Upper lobe of left lung (tissue), 6 donors: ENCODE data around the gene UBE2I. TPM values are rescaled to one million over a fixed set of nuclear protein-coding genes. Genes with fewer than 3 reads are reported as not detected.
A peak's percentile ranks its signal among the peaks of the same experiment; 100 is the strongest.

Experiments
- ATAC-seq, 2 donors: fragments of 200-7000 bp; cut with Tn5 transposase; one replicate each; pipeline ENCODE4 v1.9.1; 2022; ENCODE audit warnings: mild to moderate bottlenecking in 2 of 2, moderate library complexity in 2 of 2; ENCODE audit not compliant: low FRiP score in 2 of 2
- DNase-seq, 2 donors: peaks; one replicate each; pipeline ENCODE4 v3.0.0-alpha.2; 2019 to 2020
- H3K27ac ChIP-seq, 4 donors: fragments of 200-600 bp; sonication (generic); one replicate each; pipeline ENCODE4 v1.5.1; 2016 to 2019
- H3K27me3 ChIP-seq, 4 donors: fragments of 200-600 bp; sonication (generic); one replicate each; pipeline ENCODE4 v1.5.1; 2017 to 2019
- H3K36me3 ChIP-seq, 4 donors: fragments of 200-600 bp; sonication (generic); one replicate each; pipeline ENCODE4 v1.5.1; 2016 to 2019
- H3K4me1 ChIP-seq, 4 donors: fragments of 200-600 bp; sonication (generic); one replicate each; pipeline ENCODE4 v1.5.1; 2018 to 2019
- H3K4me3 ChIP-seq, 4 donors: fragments of 200-600 bp; sonication (generic); one replicate each; pipeline ENCODE4 v1.5.1; 2017 to 2019; ENCODE audit warnings: mild to moderate bottlenecking in 2 of 4, moderate library complexity in 1 of 4
- H3K9me3 ChIP-seq, 4 donors: fragments of 200-600 bp; sonication (generic); one replicate each; pipeline ENCODE4 v1.5.1; 2018 to 2019
- CTCF ChIP-seq, 6 experiments: fragments of 450-650 bp in 4 of 6; fragments of 200-600 bp in 2 of 6; sonication (generic) in 2 of 6; IDR thresholded peaks; one replicate each; pipeline ENCODE4 v1.5.1; 2016 to 2019; ENCODE audit warnings: antibody characterized with exemption in 6 of 6
- EP300 ChIP-seq, 4 donors: sonication (generic); formaldehyde crosslinking; IDR thresholded peaks; one replicate each; pipeline ENCODE4 v1.5.1; 2017; ENCODE audit warnings: antibody characterized with exemption in 4 of 4, control low read depth in 2 of 4
- POLR2A ChIP-seq, 4 donors: fragments of 450-650 bp; IDR thresholded peaks; one replicate each; pipeline ENCODE4 v1.5.1; 2016 to 2017; ENCODE audit warnings: antibody characterized with exemption in 4 of 4, mild to moderate bottlenecking in 2 of 4
- POLR2AphosphoS5 ChIP-seq, 2 donors: sonication (generic); formaldehyde crosslinking; IDR thresholded peaks; one replicate each; pipeline ENCODE4 v1.5.1; 2017; ENCODE audit warnings: antibody characterized with exemption in 2 of 2
- WGBS, 2 donors: methylation state at CpG; one replicate each; pipeline ENCODE4 v1.1.5; 2017 to 2018; 5-methylcytosine and 5-hydroxymethylcytosine counted together
- total RNA-seq, 6 donors: library from RNA; depleted of rRNA in 4 of 6; stranded (reverse); fragments of >200 nt in 4 of 6; gene quantifications; one replicate each; pipeline versions ENCODE4 v1.1.0 to v1.2.1, GENCODE V29; 2016 to 2021
- donor health status: DM: no; HTN: no; CAD: no; lungs with moderate emphysema.
- donor health status: DM: no; HTN: yes; CAD: no; lungs with severe emphysema.

UBE2I gene
- total RNA-seq, 6 donors from 2014 or later = 51.4 to 113 (median 92.0) TPM

GRCh38 chr16:1338855-1339675, 29.6 kb downstream of the UBE2I start:
- H3K9me3 ChIP-seq = no peaks in the 10 kb centered on the region
- peaks cover 13 to 32% (median 23%) of the 10 kb centered on the region in 4 donors for H3K4me1 ChIP-seq
- no peak overlapping the region for H3K4me3 ChIP-seq
- H3K36me3 ChIP-seq = no peaks in the 10 kb centered on the region
- no peak for TF ChIP-seq POLR2A (IDR thresholded peaks at IDR 0.05)
- TF ChIP-seq EP300 (IDR thresholded peaks at IDR 0.05) = no peak
- peak in 1 of 2 donors; percentile 67 for DNase-seq
- no peak overlapping the region for H3K27ac ChIP-seq
- H3K27me3 ChIP-seq = peaks cover 0 to 19% (median 7%) of the 10 kb centered on the region in 4 donors
- no peak for ATAC-seq
- 75 to 78% methylated on average over 17 to 24 of the region's 31 CpGs for WGBS, 2 donors

GRCh38 chr16:1340730-1341494, 31.5 kb downstream of the UBE2I start:
- TF ChIP-seq POLR2AphosphoS5 (IDR thresholded peaks at IDR 0.05) (no peak), CTCF (IDR thresholded peaks at IDR 0.05) (no peak), EP300 (IDR thresholded peaks at IDR 0.05) (no peak), POLR2A (IDR thresholded peaks at IDR 0.05) (no peak)
- Histone ChIP-seq H3K36me3 (no peaks in the 10 kb centered on the region), H3K4me1 (peaks cover 9 to 23% (median 19%) of the 10 kb centered on the region in 4 donors), H3K4me3 (no peak overlapping the region), H3K9me3 (no peaks in the 10 kb centered on the region), H3K27me3 (peaks cover 0 to under 1% (median 0%) of the 10 kb centered on the region in 4 donors), H3K27ac (no peak overlapping the region)
- ATAC-seq = no peak
- WGBS, 2 donors = 85 to 90% methylated on average over 16 to 28 of the region's 36 CpGs
- peak in 1 of 2 donors; percentile 67 for DNase-seq

- TF ChIP-seq POLR2AphosphoS5 (IDR thresholded peaks at IDR 0.05) (no peak), EP300 (IDR thresholded peaks at IDR 0.05) (no peak), POLR2A (IDR thresholded peaks at IDR 0.05) (no peak), CTCF (IDR thresholded peaks at IDR 0.05) (no peak)
- Histone ChIP-seq H3K36me3 (no peaks in the 10 kb centered on the region), H3K27me3 (no peaks in the 10 kb centered on the region), H3K9me3 (no peaks in the 10 kb centered on the region), H3K4me3 (no peak overlapping the region), H3K4me1 (peaks cover 9 to 23% (median 19%) of the 10 kb centered on the region in 4 donors), H3K27ac (no peak overlapping the region)
- DNase-seq (peak in 1 of 2 donors; percentile 83), ATAC-seq (no peak)
- 87 to 88% methylated on average over 3 to 28 of the region's 39 CpGs for WGBS, 2 donors
These were observed 32.3 kb downstream of the UBE2I start for GRCh38 chr16:1341495-1342420.

- peak overlapping the region in 3 of 4 donors; percentile 16 to 41 (median 33) for H3K4me3 ChIP-seq
- peaks cover 0 to 4% (median 2%) of the 10 kb centered on the region in 4 donors for H3K36me3 ChIP-seq
- ATAC-seq (peak; percentile 92 to 97), DNase-seq (peak; percentile 96 to 98)
- WGBS, 2 donors = 4 to 5% methylated on average over 24 to 46 of the region's 49 CpGs
- H3K4me1 ChIP-seq = peaks cover 9 to 23% (median 19%) of the 10 kb centered on the region in 4 donors
- H3K9me3 ChIP-seq = no peaks in the 10 kb centered on the region
- TF ChIP-seq POLR2AphosphoS5 (IDR thresholded peaks at IDR 0.05) (no peak), POLR2A (IDR thresholded peaks at IDR 0.05) (no peak), EP300 (IDR thresholded peaks at IDR 0.05) (no peak), CTCF (IDR thresholded peaks at IDR 0.05) (no peak)
- H3K27ac ChIP-seq = peak overlapping the region in 1 of 4 donors; percentile 1
- H3K27me3 ChIP-seq = no peaks in the 10 kb centered on the region
These were observed 33.3 kb downstream of the UBE2I start for GRCh38 chr16:1342526-1343427.
